ENCODE results near the gene MKI67. TPM values are rescaled to one million over a fixed set of nuclear protein-coding genes. Genes with fewer than 3 reads are reported as not detected.
"Not testable (repeated sequence)": the region's sequence is repeated elsewhere in the genome, so short reads cannot be mapped to it uniquely, and the experiment has no call there.

MKI67 gene
- total RNA-seq, 4 donors from 2014 or later, result 5.6 to 13.0 (median 8.9) TPM

DNA sequence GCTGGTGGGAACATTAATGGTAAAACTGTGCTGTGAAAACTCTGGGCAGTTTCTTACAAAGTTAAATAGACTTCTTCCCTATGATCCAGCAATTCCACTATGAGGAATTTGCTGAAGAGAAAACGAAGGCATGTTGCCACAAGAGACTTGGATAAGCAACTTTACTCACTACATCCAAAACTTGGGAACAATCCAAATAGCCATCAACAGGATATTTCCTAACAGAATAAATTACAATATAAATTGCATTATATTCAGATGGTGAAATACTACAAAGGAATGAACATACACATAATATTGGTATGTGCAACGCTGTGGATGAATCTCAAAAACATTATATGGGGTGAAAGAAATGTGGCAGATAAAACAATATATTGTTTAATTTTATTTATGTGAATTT lies 21.4 kb upstream of the MKI67 start:
- Histone ChIP-seq H3K27me3 (peaks cover 19% of the 10 kb centered on the region), H3K27ac (no peak overlapping the region), H3K36me3 (no peaks in the 10 kb centered on the region), H3K4me3 (no peak overlapping the region), H3K4me1 (peaks cover 17% of the 10 kb centered on the region), H3K9me3 (no peaks in the 10 kb centered on the region)
- TF ChIP-seq, protein P1, sequence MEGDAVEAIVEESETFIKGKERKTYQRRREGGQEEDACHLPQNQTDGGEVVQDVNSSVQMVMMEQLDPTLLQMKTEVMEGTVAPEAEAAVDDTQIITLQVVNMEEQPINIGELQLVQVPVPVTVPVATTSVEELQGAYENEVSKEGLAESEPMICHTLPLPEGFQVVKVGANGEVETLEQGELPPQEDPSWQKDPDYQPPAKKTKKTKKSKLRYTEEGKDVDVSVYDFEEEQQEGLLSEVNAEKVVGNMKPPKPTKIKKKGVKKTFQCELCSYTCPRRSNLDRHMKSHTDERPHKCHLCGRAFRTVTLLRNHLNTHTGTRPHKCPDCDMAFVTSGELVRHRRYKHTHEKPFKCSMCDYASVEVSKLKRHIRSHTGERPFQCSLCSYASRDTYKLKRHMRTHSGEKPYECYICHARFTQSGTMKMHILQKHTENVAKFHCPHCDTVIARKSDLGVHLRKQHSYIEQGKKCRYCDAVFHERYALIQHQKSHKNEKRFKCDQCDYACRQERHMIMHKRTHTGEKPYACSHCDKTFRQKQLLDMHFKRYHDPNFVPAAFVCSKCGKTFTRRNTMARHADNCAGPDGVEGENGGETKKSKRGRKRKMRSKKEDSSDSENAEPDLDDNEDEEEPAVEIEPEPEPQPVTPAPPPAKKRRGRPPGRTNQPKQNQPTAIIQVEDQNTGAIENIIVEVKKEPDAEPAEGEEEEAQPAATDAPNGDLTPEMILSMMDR (IDR thresholded peaks at IDR 0.05), result no peak
- TF ChIP-seq POLR2A (IDR thresholded peaks at IDR 0.05) (no peak), POLR2AphosphoS5 (IDR thresholded peaks at IDR 0.05) (no peak), EP300 (IDR thresholded peaks at IDR 0.05) (no peak)
- no peak for DNase-seq (ENCODE audit: low spot score in 2 of 2)
- WGBS, result 27% methylated on average over 2 of the region's 2 CpGs

DNA sequence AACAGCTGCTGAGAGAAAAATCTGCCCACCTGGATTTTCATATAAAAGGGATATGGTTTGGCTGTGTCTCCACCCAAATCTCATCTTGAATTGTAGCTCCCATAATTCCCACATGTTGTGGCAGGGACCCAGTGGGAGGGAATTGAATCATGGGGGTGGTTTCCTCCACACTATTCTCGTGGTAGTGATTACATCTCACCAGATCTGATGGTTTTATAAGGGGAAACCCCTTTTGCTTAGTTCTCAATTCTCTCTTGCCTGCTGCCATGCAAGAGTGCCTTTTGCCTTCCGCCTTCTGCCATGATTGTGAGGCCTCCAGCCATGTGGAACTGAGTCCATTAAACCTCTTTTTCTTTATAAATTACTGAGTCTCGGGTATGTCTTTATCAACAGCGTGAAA lies 20.8 kb upstream of the MKI67 start:
- 55% methylated on average over 4 of the region's 4 CpGs for WGBS
- TF ChIP-seq POLR2AphosphoS5 (IDR thresholded peaks at IDR 0.05), result no peak
- TF ChIP-seq EP300 (IDR thresholded peaks at IDR 0.05), result no peak
- Histone ChIP-seq H3K36me3 (no peaks in the 10 kb centered on the region), H3K9me3 (no peaks in the 10 kb centered on the region), H3K4me1 (peaks cover 17% of the 10 kb centered on the region), H3K27me3 (peaks cover 18% of the 10 kb centered on the region), H3K27ac (no peak overlapping the region), H3K4me3 (no peak overlapping the region)
- DNase-seq (ENCODE audit: low spot score in 2 of 2), result peak in 1 of 2 donors; percentile 11

DNA sequence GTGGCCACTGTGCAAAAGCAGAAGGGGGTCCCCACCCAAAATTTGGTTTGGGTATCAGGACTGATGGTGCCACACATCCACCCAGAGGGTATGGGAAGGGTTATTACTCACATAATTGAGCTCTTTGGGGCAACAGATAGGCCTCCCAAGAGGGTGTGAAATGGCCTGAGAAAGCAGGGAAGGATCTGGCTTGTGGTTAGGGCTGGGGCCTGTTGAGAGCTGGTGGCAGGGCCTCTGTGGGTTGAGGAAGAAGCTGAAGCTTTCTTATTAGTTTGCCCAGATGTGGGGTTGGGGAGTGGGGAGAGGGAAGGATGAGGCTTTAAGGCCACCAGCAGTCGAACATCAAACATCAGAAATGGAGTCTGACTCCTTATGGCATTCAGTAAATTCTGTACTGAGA lies 18.3 kb upstream of the MKI67 start:
- Histone ChIP-seq H3K9me3 (no peaks in the 10 kb centered on the region), H3K4me3 (no peak overlapping the region), H3K27ac (no peak overlapping the region), H3K4me1 (peaks cover 8% of the 10 kb centered on the region), H3K36me3 (no peaks in the 10 kb centered on the region), H3K27me3 (peaks cover 7% of the 10 kb centered on the region)
- TF ChIP-seq, protein P1 (IDR thresholded peaks at IDR 0.05), result no peak
- no peak for TF ChIP-seq POLR2AphosphoS5 (IDR thresholded peaks at IDR 0.05)
- peak in 1 of 2 donors; percentile 43 for DNase-seq (ENCODE audit: low spot score in 2 of 2)
- 95% methylated on average over 1 of the region's 1 CpG for WGBS

DNA sequence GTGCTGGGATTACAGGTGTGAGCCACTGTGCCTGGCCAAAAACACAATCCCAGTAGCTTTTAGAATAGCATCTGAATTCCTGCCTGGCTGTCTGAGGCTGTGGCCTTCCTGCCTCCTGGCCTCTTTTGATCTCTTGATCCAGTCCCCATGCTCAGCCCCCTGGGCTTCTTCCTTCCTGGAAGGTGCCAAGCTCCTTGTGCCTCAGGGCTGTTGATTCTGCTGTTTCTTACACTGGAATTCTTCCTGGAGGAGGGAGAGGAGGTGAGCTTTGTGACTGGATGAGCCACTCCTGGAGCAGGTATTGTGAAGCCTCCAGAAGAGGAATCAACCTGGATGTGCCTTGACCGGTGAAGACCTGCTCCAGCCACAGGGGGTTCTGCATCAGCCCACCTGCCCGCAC lies 17.3 kb upstream of the MKI67 start:
- WGBS, result 82% methylated on average over 2 of the region's 2 CpGs

DNA sequence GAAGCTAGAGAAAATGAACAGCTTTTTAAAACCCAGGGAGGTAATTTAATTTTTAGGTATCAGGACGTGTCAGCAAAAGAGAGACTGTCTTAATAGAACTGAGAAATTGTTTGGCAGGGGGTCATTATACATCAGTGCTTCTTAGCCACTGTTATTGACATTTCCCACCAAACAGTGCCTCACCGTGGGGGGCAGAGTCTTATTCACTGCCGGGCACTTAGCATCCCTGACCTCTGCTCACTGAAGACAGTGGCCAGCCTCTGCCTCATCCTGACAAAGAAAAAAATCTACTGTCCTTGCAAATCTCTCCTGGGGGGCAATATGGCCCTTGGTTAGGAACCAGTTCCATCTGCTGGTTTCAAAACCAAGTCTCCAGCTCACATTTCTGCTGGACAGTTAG lies 14.2 kb upstream of the MKI67 start:
- no peaks in the 10 kb centered on the region for H3K4me1 ChIP-seq
- DNase-seq (ENCODE audit: low spot score in 2 of 2), result no peak
- no peaks in the 10 kb centered on the region for H3K9me3 ChIP-seq
- WGBS, result 75% methylated on average over 3 of the region's 3 CpGs
- H3K27me3 ChIP-seq, result peaks cover 1% of the 10 kb centered on the region
- H3K4me3 ChIP-seq, result no peak overlapping the region
- H3K27ac ChIP-seq, result no peak overlapping the region
- no peak for TF ChIP-seq POLR2AphosphoS5 (IDR thresholded peaks at IDR 0.05)
- no peak for TF ChIP-seq POLR2A (IDR thresholded peaks at IDR 0.05)
- no peak for TF ChIP-seq EP300 (IDR thresholded peaks at IDR 0.05)
- TF ChIP-seq, protein P1 (IDR thresholded peaks at IDR 0.05), result no peak
- no peaks in the 10 kb centered on the region for H3K36me3 ChIP-seq

More for the DNA sequence above, 17.3 kb upstream of the MKI67 start:
- H3K4me1 ChIP-seq, result peaks cover 4% of the 10 kb centered on the region
- no peak overlapping the region for H3K27ac ChIP-seq
- H3K27me3 ChIP-seq, result peaks cover 4% of the 10 kb centered on the region
- H3K4me3 ChIP-seq, result no peak overlapping the region
- H3K36me3 ChIP-seq, result no peaks in the 10 kb centered on the region
- no peaks in the 10 kb centered on the region for H3K9me3 ChIP-seq
- no peak for DNase-seq (ENCODE audit: low spot score in 2 of 2)
- no peak for TF ChIP-seq EP300 (IDR thresholded peaks at IDR 0.05)
- no peak for TF ChIP-seq POLR2A (IDR thresholded peaks at IDR 0.05)
- TF ChIP-seq POLR2AphosphoS5 (IDR thresholded peaks at IDR 0.05), result no peak
- TF ChIP-seq, protein P1 (IDR thresholded peaks at IDR 0.05), result no peak

DNA sequence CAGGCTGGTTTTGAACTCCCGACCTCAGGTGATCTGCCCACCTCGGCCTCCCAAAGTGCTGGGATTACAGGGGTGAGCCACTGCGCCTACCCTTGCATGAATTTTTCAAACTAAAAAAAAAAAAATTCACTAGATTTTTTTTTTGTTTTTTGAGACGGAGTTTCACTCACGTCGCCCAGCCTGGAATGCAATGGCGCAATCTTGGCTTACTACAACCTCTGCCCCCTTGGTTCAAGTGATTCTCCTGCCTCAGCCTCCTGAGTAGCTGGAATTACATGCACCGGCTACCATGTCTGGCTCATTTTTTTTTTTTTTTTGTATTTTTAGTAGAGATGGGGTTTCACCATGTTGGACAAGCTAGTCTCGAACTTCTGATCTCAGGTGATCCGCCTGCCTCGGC lies 12.2 kb upstream of the MKI67 start:
- not testable (repeated sequence) for H3K36me3 ChIP-seq; H3K27me3 ChIP-seq; H3K27ac ChIP-seq; DNase-seq (ENCODE audit: low spot score in 2 of 2); H3K9me3 ChIP-seq; H3K4me3 ChIP-seq; H3K4me1 ChIP-seq
- WGBS, result 94% methylated on average over 11 of the region's 11 CpGs
